Activated CD4-positive, alpha-beta T cell treated with anti-CD3 and anti-CD28 coated beads, Interleukin-2, Interleukin-4, amounts not matched to agents 100 ng/mL and 50 ng/mL, durations not matched to agents 16 hours and 8 hours (primary cell): Measurements from ENCODE around the gene CREB3L2.
"Not testable (repeated sequence)": the region's sequence is repeated elsewhere in the genome, so short reads cannot be mapped to it uniquely, and the experiment has no call there.

Experiments used
- DNase-seq: peaks from one replicate; pipeline ENCODE4 v3.0.0-alpha.2; 2020; ENCODE audit warnings: low spot score

CREB3L2 gene

GRCh38 chr7:137987563-137987962 lies 14.3 kb downstream of the CREB3L2 start:
- no peak for DNase-seq

GRCh38 chr7:137987018-137987349 lies 14.9 kb downstream of the CREB3L2 start:
- DNase-seq = no peak

- DNase-seq = no peak
These were observed 15.5 kb downstream of the CREB3L2 start for GRCh38 chr7:137986252-137987017.

- no peak for DNase-seq
These were observed 16.0 kb downstream of the CREB3L2 start for GRCh38 chr7:137985897-137986251.

- DNase-seq = no peak
These were observed 16.5 kb downstream of the CREB3L2 start for GRCh38 chr7:137985253-137985896.

GRCh38 chr7:137984181-137985041 lies 17.5 kb downstream of the CREB3L2 start:
- no peak for DNase-seq

- DNase-seq = no peak
These were observed 18.4 kb downstream of the CREB3L2 start for GRCh38 chr7:137983323-137984008.

GRCh38 chr7:137982394-137982793 lies 19.5 kb downstream of the CREB3L2 start:
- not testable (repeated sequence) for DNase-seq

- DNase-seq = no peak
These were observed 20.2 kb downstream of the CREB3L2 start for GRCh38 chr7:137981668-137982067.

GRCh38 chr7:137981175-137981574 lies 20.7 kb downstream of the CREB3L2 start:
- no peak for DNase-seq

- DNase-seq = no peak
These were observed 21.6 kb downstream of the CREB3L2 start for GRCh38 chr7:137980308-137980707.

- no peak for DNase-seq
These were observed 23.2 kb downstream of the CREB3L2 start for GRCh38 chr7:137978464-137979237.

GRCh38 chr7:137977173-137977572 lies 24.7 kb downstream of the CREB3L2 start:
- no peak for DNase-seq

GRCh38 chr7:137976696-137977095 lies 25.2 kb downstream of the CREB3L2 start:
- DNase-seq = no peak

GRCh38 chr7:137976232-137976631 lies 25.7 kb downstream of the CREB3L2 start:
- no peak for DNase-seq

GRCh38 chr7:137975768-137976167 lies 26.1 kb downstream of the CREB3L2 start:
- no peak for DNase-seq

- no peak for DNase-seq
These were observed 26.7 kb downstream of the CREB3L2 start for GRCh38 chr7:137975221-137975620.

- no peak for DNase-seq
These were observed 27.1 kb downstream of the CREB3L2 start for GRCh38 chr7:137974766-137975165.

GRCh38 chr7:137970253-137970975 lies 31.5 kb downstream of the CREB3L2 start:
- DNase-seq = no peak

- DNase-seq = no peak
These were observed 32.1 kb downstream of the CREB3L2 start for GRCh38 chr7:137969828-137970227.

GRCh38 chr7:137968890-137969289 lies 33.0 kb downstream of the CREB3L2 start:
- DNase-seq = no peak
